HCT116 (cell line): Measurements from ENCODE around the gene TRIM31. TPM values are rescaled to one million over a fixed set of nuclear protein-coding genes. Genes with fewer than 3 reads are reported as not detected.

Source experiments
- ATAC-seq: fragments of 200-7000 bp; cut with Tn5 transposase; 2 replicates; pipeline ENCODE4 v1.9.1; 2020; ENCODE audit warnings: mild to moderate bottlenecking, moderate library complexity
- BruUV-seq: library from RNA; stranded (reverse); fragments of 400-500 nt; replicated peaks from 2 replicates; lab custom pipeline; 2021; lab: Mats Ljungman, UMichigan
- CTCF ChIA-PET: fragments of 300-600 bp; sonication (Branson Sonifier 250); formaldehyde crosslinking; loops from one replicate; lab custom pipeline; 2021; ENCODE audit warnings: antibody characterized with exemption; lab: Charles Lee
- POLR2A ChIA-PET: fragments of 300-600, 350-600 bp; sonication (Branson Sonifier 250); formaldehyde crosslinking; loops from one replicate; lab custom pipeline; 2021; ENCODE audit warnings: antibody characterized with exemption; lab: Charles Lee
- RAD21 ChIA-PET, 2 experiments: fragments of 300-600 bp; sonication (Branson Sonifier 250); formaldehyde crosslinking; loops; one replicate each; lab custom pipeline; 2023; ENCODE audit warnings: low total read pairs in 2 of 2; ENCODE audit not compliant: uncharacterized antibody in 2 of 2, unreplicated experiment in 2 of 2, low non-redundant PET in 1 of 2; lab: Charles Lee
- DNase-seq: peaks from one replicate; pipeline ENCODE4 v3.0.0-alpha.2; 2010; ENCODE audit warnings: low read depth, low spot score
- H2AFZ ChIP-seq: fragments of 200-600 bp; shearing (Covaris generic), sonication (generic); 2 replicates; pipeline ENCODE4 v1.6.1; 2017; ENCODE audit warnings: low read depth, mixed run types, mixed read lengths, antibody characterized with exemption, low read length; ENCODE audit not compliant: poor library complexity, severe bottlenecking
- H3K27ac ChIP-seq: 2 replicates; pipeline ENCODE4 v1.5.1; 2012; ENCODE audit warnings: low read depth, low read length
- H3K27me3 ChIP-seq: fragments of 200-600 bp; sonication (generic); 2 replicates; pipeline ENCODE4 v1.6.1; 2016; ENCODE audit warnings: mixed run types, low read length, mixed read lengths; ENCODE audit not compliant: insufficient read depth
- H3K36me3 ChIP-seq, 2 experiments: fragments of 200-500 bp in 1 of 2; fragments of 200-600 bp in 1 of 2; sonication (Bioruptor generic) in 1 of 2; sonication (generic) in 1 of 2; 2 replicates each; pipeline versions ENCODE4 v1.5.1 to v1.6.1; 2014 to 2016; ENCODE audit warnings: low read length in 2 of 2, inconsistent platforms in 1 of 2, mixed read lengths in 1 of 2, mixed run types in 1 of 2; ENCODE audit not compliant: insufficient read depth in 2 of 2, control insufficient read depth in 1 of 2
- H3K4me1 ChIP-seq, 2 experiments: fragments of 200-600 bp in 1 of 2; sonication (generic) in 1 of 2; 2 replicates each; pipeline versions ENCODE4 v1.5.1 to v1.6.1; 2012 to 2017; ENCODE audit warnings: low read length in 2 of 2, inconsistent platforms in 1 of 2, mild to moderate bottlenecking in 1 of 2, mixed read lengths in 1 of 2, mixed run types in 1 of 2, moderate library complexity in 1 of 2; ENCODE audit not compliant: insufficient read depth in 2 of 2, control insufficient read depth in 1 of 2
- H3K4me2 ChIP-seq: fragments of 200-600 bp; sonication (generic); 2 replicates; pipeline ENCODE4 v1.6.1; 2017; ENCODE audit warnings: mixed run types, low read length, mixed read lengths
- H3K4me3 ChIP-seq, 2 experiments: fragments of 200-600 bp in 1 of 2; sonication (generic) in 1 of 2; replicated peaks in 1 of 2; 2 replicates each; pipeline ENCODE4 v1.5.1; 2011 to 2016; ENCODE audit warnings: low read length in 2 of 2, control low read depth in 1 of 2, low read depth in 1 of 2, mild to moderate bottlenecking in 1 of 2, mixed read lengths in 1 of 2, mixed run types in 1 of 2
- H3K79me2 ChIP-seq: fragments of 200-600 bp; sonication (generic); 2 replicates; pipeline ENCODE4 v1.6.1; 2017; ENCODE audit warnings: mild to moderate bottlenecking, mixed run types, low read length, moderate library complexity, mixed read lengths; ENCODE audit not compliant: insufficient read depth
- H3K9ac ChIP-seq: fragments of 200-600 bp; sonication (generic); 2 replicates; pipeline ENCODE4 v1.6.1; 2016; ENCODE audit warnings: low read length, mixed read lengths
- H3K9me2 ChIP-seq: fragments of 200-600 bp; sonication (generic), shearing (Covaris generic); 2 replicates; pipeline ENCODE4 v1.6.1; 2017; ENCODE audit warnings: mixed run types, mild to moderate bottlenecking, moderate library complexity; ENCODE audit not compliant: insufficient read depth
- H3K9me3 ChIP-seq, 2 experiments: fragments of 200-500 bp in 1 of 2; fragments of 200-600 bp in 1 of 2; sonication (Bioruptor generic) in 1 of 2; sonication (generic) in 1 of 2; 2 replicates each; pipeline ENCODE4 v1.6.1; 2014 to 2017; ENCODE audit warnings: low read length in 2 of 2, mixed read lengths in 2 of 2, inconsistent platforms in 1 of 2, low read depth in 1 of 2, mild to moderate bottlenecking in 1 of 2, mixed run types in 1 of 2, moderate library complexity in 1 of 2; ENCODE audit not compliant: control insufficient read depth in 1 of 2, insufficient read depth in 1 of 2
- H4K20me1 ChIP-seq: fragments of 200-600 bp; sonication (generic), shearing (Covaris generic); 2 replicates; pipeline ENCODE4 v1.6.1; 2017; ENCODE audit warnings: mixed run types, mild to moderate bottlenecking, moderate library complexity; ENCODE audit not compliant: insufficient read depth
- ATF3 ChIP-seq: IDR thresholded peaks from 2 replicates; pipeline ENCODE4 v1.6.1; 2012
- CBX3 ChIP-seq: IDR thresholded peaks from 2 replicates; pipeline ENCODE4 v1.6.1; 2012; ENCODE audit warnings: low read depth
- CEBPB ChIP-seq: IDR thresholded peaks from 2 replicates; pipeline ENCODE4 v1.6.1; 2012; ENCODE audit warnings: low read depth
- EGR1 ChIP-seq: IDR thresholded peaks from 2 replicates; pipeline ENCODE4 v1.6.1; 2012; ENCODE audit warnings: low read depth
- ELF1 ChIP-seq: IDR thresholded peaks from 2 replicates; pipeline ENCODE4 v1.6.1; 2012; ENCODE audit warnings: low read depth, borderline replicate concordance
- EZH2 ChIP-seq: fragments of 200-600 bp; sonication (generic); IDR thresholded peaks from 2 replicates; pipeline ENCODE4 v1.6.1; 2017; ENCODE audit warnings: antibody characterized with exemption, mixed run types
- FOSL1 ChIP-seq: IDR thresholded peaks from 2 replicates; pipeline ENCODE4 v1.6.1; 2012; ENCODE audit warnings: low read depth
- JUND ChIP-seq: IDR thresholded peaks from 2 replicates; pipeline ENCODE4 v1.6.1; 2012
- MAX ChIP-seq: IDR thresholded peaks from 2 replicates; pipeline ENCODE4 v1.6.1; 2012
- POLR2A ChIP-seq: IDR thresholded peaks from 2 replicates; pipeline ENCODE4 v1.7.0; 2011; ENCODE audit warnings: borderline replicate concordance; ENCODE audit not compliant: insufficient read depth, insufficient read length; ENCODE audit errors: extremely low read depth
- POLR2AphosphoS5 ChIP-seq: IDR thresholded peaks from 2 replicates; pipeline ENCODE4 v1.6.1; 2011; ENCODE audit warnings: mild to moderate bottlenecking, low read depth, low read length, moderate library complexity
- RAD21 ChIP-seq: IDR thresholded peaks from 2 replicates; pipeline ENCODE4 v1.6.1; 2012; ENCODE audit warnings: low read depth, mild to moderate bottlenecking
- SIN3A ChIP-seq: IDR thresholded peaks from 2 replicates; pipeline ENCODE4 v1.6.1; 2012; ENCODE audit warnings: low read depth
- SP1 ChIP-seq: IDR thresholded peaks from 2 replicates; pipeline ENCODE4 v1.6.1; 2012; ENCODE audit warnings: low read depth
- SRF ChIP-seq: IDR thresholded peaks from 2 replicates; pipeline ENCODE4 v1.6.1; 2012; ENCODE audit warnings: low read depth
- TCF7L2 ChIP-seq: IDR thresholded peaks from 2 replicates; pipeline ENCODE4 v1.7.0; 2011; ENCODE audit warnings: borderline replicate concordance, inconsistent platforms; ENCODE audit not compliant: insufficient read depth, insufficient read length; ENCODE audit errors: extremely low read depth
- YY1 ChIP-seq: IDR thresholded peaks from 2 replicates; pipeline ENCODE4 v1.6.1; 2011; ENCODE audit warnings: low read length, low read depth, moderate library complexity, mild to moderate bottlenecking; ENCODE audit not compliant: insufficient replicate concordance; ENCODE audit errors: extremely low read depth
- intact Hi-C: fragments of 100-400 bp; cut with micrococcal nuclease; formaldehyde crosslinking; loops from 2 replicates; pipeline ENCODE4 v1.10.0; 2022
- total RNA-seq: library from RNA; stranded (reverse); gene quantifications from one replicate; pipeline ENCODE4 v1.2.1, GENCODE V29; 2021; ENCODE audit not compliant: unreplicated experiment

The TRIM31 gene
- total RNA-seq, 1 experiment from 2014 or later: not detected

- no peaks in the 10 kb centered on the region for H3K9me2 ChIP-seq
- no peak overlapping the region for H3K4me3 ChIP-seq
- RAD21 ChIA-PET: no interaction called here
- DNase-seq (no peak), ATAC-seq (no peak)
- H3K27me3 ChIP-seq: no peaks in the 10 kb centered on the region
- H2AFZ ChIP-seq: no peak overlapping the region
- CTCF ChIA-PET: no interaction called here
- H4K20me1 ChIP-seq: no peaks in the 10 kb centered on the region
- no peak overlapping the region for H3K9ac ChIP-seq
- H3K27ac ChIP-seq: no peak overlapping the region
- 0 out of 4 replicates have a peak, but pooled peaks cover 0 to 2% of the 10 kb centered on the region in 2 experiments for H3K36me3 ChIP-seq
- no peak overlapping the region for H3K4me2 ChIP-seq
- TF ChIP-seq JUND: no peak
- no peak for TF ChIP-seq FOSL1
- no peak for TF ChIP-seq ELF1
- no peak for TF ChIP-seq ATF3
- TF ChIP-seq EZH2: no peak
- TF ChIP-seq RAD21: no peak
- no peak for TF ChIP-seq TCF7L2
- no peak for TF ChIP-seq SIN3A
- TF ChIP-seq SRF: no peak
- no peak for TF ChIP-seq YY1
- TF ChIP-seq, all 23 proteins: peak for 0
- Histone ChIP-seq H3K79me2 (no peaks in the 10 kb centered on the region), H3K4me1 (peaks cover 11 to 19% of the 10 kb centered on the region in 2 experiments), H3K9me3 (no peaks in the 10 kb centered on the region)
- BruUV-seq: no TSS peak
- POLR2A ChIA-PET: no interaction called here
- intact Hi-C loops: no loop called here
Measured at GRCh38 chr6:30073489-30074235, 39.2 kb downstream of the TRIM31 start.

GRCh38 chr6:30071858-30072257, 41.0 kb downstream of the TRIM31 start:
- intact Hi-C loops: no loop called here
- H3K4me1 ChIP-seq: peaks cover 11 to 28% of the 10 kb centered on the region in 2 experiments
- no peaks in the 10 kb centered on the region for H4K20me1 ChIP-seq
- H3K36me3 ChIP-seq: 0 out of 4 replicates have a peak, but pooled peaks cover 0 to 2% of the 10 kb centered on the region in 2 experiments
- no TSS peak for BruUV-seq
- POLR2A ChIA-PET: no interaction called here
- no peaks in the 10 kb centered on the region for H3K9me3 ChIP-seq
- TF ChIP-seq TCF7L2 (no peak), CBX3 (no peak), EZH2 (no peak), MAX (no peak), SP1 (no peak), POLR2AphosphoS5 (no peak), SIN3A (no peak), POLR2A (no peak), YY1 (no peak), ELF1 (no peak), RAD21 (no peak), CEBPB (no peak), EGR1 (no peak)
- TF ChIP-seq, all 23 proteins: peak for 0
- Histone ChIP-seq H3K4me2 (no peak overlapping the region), H3K27me3 (no peaks in the 10 kb centered on the region), H3K9ac (no peak overlapping the region), H3K27ac (no peak overlapping the region), H3K9me2 (no peaks in the 10 kb centered on the region), H2AFZ (no peak overlapping the region), H3K79me2 (peaks cover 12% of the 10 kb centered on the region), H3K4me3 (no peak overlapping the region)
- ATAC-seq (no peak), DNase-seq (no peak)
- ChIA-PET CTCF (no interaction called here), RAD21 (no interaction called here)
